ELR (cell line): ENCODE results near the gene CHCHD3.

Experiments used
- DNase-seq: peaks from one replicate; pipeline ENCODE4 v3.0.0-alpha.2; 2015; ENCODE audit warnings: low read depth

Gene CHCHD3

DNA sequence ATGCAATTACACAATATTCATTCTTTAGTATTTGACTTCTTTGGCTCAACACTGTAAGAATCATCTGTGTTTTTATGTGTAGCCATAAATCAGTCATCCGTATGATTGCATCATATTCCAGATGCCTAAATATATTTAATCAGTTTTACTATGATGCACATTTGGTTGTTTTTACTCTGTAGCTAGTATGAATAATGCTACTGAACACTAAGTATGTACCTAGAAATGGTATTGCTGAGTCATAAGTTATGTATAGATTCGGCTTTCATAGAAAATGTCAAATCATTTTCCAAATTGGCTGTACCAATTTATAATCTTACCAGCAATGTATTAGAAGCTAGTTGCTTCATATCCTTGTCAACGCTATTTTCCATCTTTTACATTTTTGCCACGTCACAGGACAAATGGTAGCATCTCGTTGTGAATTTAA lies 308.3 kb downstream of the CHCHD3 start:
- peak; percentile 49 for DNase-seq

DNA sequence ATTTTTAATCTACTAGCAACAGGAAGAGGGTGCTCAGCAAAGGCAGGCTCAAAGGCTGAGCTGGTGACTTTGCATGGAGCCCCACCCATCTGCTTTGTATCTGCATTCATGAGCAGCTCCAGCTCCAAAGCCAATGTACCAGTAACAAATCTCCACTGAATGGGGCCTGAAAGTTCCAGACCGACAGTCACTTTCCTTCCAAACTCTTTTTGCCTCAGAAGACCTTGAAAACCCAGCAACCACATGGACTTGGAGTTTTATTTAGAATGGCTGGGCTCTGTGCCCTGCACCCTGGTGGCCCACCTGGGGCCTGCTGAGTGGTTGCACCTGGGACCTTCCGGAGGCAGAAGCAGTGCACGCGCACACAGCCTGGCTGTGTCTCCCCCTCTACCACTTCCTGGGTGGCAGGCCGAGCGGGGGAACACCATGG lies 310.6 kb downstream of the CHCHD3 start:
- no peak for DNase-seq

DNA sequence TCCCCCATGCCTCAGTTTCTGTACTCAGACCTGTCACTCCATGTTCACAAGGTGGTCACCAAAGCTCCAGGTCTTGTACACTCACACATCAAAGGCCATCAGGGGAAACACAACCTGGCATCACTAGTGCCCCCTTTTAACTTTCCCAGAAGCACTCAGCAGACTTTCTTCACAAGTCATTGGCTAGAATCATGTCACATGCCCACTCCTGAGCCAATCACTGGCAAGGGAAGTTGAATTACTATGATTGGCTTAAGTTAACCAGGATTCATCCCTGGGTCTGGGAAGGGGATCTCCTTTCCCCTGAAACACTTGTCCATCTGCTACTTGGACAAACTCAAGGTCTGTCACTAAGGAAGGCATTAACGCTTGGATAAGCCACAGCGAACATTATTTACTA lies 311.8 kb downstream of the CHCHD3 start:
- DNase-seq, result no peak

DNA sequence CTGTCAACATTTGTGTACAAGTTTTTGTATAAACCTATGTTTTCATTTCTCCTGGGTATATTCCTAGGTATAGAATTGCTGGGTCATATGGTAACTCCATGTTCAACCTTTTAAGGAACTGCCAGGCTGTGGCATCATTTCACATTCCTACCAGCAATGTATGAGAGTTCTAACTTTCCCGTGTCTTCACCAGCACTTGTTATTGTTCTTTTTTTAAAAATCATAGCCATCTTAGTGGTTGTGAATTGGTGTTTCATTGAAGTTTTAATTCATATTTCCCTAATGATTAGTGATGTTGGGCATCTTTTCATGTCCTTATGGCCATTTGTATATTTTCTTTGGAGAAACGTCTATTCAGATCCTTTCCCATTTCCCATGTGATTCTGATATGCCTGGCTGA lies 312.6 kb downstream of the CHCHD3 start:
- no peak for DNase-seq

DNA sequence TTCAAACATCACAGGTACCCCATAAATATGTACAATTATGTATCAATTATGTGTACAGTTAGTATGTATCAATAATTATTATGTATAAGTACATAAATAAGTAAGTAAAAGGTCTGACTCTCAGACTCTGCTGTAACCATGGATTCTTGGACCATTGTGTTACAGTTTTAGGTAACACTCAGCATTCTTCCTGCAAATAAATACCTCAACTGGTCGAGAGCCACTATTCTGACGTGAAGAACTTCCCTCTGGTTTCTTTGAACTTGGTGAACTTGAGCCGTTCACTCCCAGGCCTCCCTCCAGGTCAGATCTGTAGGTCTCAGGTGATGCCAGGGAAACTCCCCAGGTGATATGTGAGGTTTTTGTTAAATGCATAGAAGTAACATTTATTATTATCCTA lies 313.8 kb downstream of the CHCHD3 start:
- no peak for DNase-seq

DNA sequence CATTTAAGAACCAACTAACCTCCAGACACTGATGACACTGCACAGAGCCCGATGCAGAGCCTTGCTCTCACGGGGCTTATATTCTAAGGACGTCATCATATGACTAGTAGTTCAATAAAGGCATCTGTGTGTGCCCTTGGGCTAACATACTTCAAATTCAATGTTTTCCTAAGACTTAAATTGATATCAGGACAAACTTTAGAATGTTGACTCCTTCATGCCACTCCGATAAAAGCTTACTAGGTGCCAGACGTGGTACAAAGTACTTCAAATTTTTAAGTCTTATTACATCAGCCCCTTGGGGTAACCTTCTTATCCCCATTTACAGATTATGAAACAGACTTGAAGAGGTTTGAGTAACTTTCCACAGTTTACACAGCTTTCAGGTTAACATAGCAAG lies 314.5 kb downstream of the CHCHD3 start:
- no peak for DNase-seq

DNA sequence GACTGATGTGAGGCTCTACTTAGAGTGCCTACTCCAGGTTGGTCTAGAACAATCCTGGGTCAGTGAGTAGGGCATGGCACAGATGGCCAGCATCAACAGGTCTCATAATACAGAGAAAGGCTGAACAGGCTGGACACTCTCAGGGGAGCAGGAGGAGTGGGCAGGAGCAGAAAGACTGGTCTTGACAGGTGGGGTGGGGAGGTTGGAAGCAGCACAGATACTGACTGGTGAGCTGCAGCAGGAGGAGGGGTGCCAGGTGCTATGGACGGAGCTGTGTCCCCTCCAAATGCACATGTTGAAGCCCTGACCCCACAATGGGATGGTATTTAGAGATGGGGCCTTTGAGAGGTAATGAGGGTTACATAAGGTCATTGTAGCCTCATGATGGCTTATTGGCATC lies 315.2 kb downstream of the CHCHD3 start:
- DNase-seq, result no peak

DNA sequence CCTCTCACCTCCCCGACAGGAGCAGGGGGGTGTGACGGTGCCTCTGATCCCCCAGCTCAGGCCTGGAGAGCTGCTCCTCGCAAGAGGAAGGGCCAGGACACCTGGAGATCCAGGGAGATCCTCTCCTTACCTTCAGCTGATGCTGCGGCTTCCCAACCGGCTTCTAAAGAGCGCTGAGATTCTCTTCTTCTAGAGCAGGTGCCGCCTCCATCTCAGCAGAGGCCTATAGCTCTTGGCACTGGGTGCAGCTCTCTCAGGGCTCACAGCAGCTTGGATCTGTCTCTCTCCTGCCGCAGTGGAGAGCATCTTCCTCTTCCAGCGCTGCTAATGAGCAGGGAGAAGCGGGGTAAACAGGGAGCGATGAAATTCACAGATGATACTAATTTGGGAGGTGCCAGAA lies 316.0 kb downstream of the CHCHD3 start:
- DNase-seq, result no peak

DNA sequence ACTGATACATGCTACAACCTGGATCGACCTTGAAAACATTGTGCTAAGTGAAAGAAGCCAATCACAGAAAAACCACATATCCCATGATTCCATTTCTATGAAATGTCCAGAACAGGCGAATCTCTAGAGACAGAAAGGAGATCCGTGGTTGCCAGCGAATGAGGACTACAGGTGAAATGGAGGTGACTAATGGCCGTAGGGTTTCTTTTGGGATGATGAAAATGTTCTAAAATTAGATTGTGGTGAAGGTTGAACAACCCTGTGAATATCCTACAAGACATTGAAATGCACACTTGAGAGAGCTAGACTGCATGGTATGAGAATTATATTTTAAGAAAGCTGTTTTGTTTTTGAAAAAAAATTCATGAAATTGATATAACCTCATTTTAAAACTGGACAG lies 317.1 kb downstream of the CHCHD3 start:
- no peak for DNase-seq

DNA sequence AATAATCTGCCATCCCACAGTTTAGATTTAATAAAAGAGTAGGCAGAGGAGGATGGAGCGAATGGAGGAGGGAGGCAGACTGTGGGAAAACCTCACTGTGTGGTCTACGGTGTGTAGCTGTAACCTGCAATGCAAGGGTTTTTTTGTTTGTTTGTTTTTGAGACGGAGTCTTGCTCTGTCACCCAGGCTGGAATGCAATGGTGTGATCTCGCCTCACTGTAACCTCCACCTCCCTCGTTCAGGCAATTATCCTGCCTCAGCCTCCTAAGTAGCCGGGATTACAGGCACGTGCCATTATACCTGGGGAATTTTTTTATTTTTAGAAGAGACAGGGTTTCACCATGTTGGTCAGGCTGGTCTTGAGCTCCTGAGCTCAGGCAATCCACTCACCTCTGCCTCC lies 321.0 kb downstream of the CHCHD3 start:
- DNase-seq, result no peak

DNA sequence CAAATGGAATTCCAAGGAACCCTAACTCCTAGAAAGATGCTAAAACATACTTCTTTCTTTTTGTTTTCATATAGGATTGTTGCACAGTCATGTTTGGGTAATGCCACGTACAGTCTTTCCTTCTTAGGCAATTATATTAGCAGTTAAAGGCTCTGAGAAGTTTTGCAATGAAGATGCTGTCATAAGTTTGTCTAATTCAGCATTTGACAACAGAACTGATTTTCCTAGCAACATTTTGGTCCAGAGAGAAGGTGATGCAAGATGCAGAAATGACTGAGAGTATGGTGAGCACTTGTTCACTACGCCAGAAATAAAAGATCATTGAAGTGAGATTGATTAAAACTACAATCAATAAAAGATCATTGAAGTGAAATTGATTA lies 321.7 kb downstream of the CHCHD3 start:
- no peak for DNase-seq

DNA sequence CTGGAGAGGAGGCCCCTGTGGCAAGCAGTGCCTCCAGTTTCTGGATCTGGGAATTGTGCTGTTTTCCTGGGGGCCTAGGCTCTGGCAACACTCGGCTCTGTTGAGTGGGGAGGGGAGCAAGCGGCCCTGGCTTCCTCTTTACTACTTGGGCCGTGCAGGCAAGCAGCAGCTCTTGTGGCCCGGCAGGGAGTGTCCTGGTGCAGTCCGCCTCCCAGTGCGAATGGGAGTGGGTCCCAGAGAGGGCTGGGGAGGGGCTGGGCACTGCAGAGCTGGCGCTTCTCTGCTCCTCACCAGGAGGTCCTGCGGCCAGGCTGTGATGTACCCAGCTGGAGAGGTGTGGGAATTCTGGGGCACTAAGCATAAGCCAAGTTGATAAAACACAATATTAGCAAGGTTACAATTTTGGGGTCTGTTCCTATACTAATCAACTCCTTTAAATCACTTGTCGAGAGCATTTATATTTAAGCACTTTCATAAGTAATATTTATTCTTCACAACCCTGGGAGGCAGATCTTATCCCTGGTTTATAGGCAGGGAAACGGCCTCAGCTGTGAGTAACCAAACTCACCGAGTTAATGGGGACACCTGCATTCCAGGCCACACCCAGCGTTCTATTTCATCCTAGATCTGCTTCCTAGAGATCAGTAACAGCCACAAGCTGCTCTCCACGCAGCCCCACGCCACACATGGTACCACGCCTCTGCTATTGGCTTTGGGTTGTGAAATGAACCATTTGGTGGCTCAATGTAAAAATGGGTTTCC lies 322.2 kb downstream of the CHCHD3 start:
- DNase-seq, result no peak

DNA sequence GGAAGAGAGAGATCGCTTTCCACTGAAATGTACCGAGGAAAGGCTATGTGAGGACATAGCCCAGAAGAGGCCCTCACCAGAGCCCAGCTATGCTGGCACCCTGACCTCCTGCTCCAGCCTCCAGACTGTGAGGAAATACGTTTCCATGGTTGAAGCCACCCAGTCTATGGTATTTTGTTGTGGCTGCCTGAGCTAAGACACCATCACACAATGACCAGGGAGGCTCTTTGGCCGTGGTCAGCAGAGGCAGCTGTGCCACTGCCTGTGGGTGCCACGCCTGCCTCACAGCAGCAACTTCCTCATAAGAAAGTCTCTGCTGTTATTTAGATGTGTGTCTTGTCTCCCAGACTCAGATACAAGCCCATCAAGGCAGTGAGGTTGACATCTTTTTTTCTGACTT lies 322.9 kb downstream of the CHCHD3 start:
- no peak for DNase-seq

DNA sequence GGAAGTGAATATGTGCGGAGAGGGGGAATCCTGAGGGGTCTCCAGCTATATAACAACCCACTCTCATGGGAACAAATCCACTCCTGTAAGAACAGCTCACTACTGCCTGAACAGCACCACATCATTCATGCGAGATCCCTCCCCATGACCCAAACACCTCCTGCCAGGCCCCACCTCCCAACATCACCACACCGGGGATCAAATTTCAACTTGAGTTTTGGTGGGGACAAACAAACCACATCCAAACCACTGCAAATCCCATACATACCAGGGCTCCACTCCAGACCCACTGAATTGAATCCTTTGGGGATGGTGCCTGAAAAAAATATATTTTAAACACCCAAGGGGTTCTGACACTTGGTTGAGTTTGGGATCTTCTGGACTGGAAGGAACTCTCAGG lies 324.1 kb downstream of the CHCHD3 start:
- DNase-seq, result no peak

DNA sequence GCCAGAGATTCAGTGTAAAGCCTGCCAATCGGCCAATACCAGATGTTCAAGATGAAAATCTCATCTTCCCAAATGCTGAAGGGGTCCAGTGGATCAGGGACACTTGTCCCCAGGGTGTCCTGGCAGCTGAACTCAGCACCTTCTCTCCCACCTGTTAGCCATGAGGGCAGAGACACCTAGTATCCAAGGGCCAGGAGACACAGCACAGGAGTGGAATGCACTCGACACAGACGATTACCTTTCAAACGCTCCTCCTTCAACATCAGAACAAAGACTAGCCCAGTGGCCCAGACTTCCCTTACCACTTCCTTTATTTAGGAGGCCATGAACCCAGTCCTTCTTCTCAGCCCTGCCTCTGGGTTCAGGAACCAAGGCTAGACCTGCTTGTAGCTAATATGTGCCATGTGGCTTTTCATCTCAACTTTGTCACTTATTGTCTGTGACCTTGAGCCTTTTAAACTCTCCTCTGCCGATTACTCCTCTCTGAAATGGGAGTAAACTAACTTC lies 325.4 kb downstream of the CHCHD3 start:
- no peak for DNase-seq

DNA sequence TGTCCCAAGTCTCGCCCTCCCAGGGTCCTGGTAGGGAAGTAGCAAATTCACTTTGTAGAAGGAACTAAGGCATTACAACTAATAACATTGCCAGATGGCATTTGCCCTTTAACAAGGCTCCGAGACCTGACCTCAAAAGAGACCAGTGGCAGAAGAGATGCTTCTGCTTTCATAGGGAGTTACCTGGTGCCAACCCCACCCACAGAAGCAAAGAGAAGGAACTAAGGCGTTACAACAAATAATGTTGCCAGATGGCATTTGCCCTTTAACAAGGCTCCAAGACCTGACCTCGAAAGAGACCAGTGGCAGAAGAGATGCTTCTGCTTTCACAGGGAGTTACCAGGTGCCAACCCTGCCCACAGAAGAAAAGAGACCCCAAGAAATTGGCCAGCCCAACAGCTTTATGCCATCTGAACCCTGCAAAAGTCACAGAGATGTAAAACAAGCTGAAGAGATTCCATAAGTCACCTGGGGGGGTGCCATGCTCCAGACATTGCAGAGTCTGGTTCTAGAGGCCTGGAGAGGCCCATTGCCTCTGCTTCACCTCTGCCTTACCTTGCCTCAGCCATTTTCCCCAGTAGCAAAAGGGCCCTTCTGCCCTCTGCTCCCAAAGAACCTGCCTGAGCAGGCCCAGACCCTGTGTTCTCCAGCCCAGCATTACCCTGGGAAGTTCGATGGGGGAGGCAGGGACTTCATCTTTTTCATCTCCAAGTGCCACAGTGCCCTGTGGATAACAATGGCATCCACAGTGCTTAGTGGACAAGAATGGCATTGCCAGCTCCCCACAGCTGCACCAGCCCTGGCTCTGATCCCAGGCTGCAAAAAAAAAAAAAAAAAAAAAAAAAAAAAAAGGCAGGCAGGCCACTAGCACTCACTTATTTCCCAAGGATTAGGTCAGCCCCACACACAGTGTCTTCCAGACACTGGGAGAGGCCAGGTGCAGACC lies 326.1 kb downstream of the CHCHD3 start:
- no peak for DNase-seq

DNA sequence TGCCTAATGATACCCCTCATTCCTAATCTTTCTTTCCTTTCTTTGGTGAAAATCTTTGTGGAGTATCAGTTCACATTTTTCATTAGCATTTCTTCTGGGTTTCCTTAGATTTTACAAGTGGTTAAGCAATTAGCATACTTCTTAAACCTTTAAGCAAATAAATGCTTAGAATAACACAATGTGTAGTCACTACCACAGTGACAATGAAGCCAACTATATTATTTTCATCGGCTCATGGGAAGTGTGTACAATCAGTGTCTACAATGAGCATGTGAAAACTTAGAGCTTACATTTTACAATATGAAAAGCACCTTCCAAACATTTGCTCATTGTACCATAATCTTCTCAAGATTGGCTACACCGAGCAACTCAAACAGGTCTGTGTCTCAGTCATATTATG lies 329.5 kb downstream of the CHCHD3 start:
- no peak for DNase-seq

DNA sequence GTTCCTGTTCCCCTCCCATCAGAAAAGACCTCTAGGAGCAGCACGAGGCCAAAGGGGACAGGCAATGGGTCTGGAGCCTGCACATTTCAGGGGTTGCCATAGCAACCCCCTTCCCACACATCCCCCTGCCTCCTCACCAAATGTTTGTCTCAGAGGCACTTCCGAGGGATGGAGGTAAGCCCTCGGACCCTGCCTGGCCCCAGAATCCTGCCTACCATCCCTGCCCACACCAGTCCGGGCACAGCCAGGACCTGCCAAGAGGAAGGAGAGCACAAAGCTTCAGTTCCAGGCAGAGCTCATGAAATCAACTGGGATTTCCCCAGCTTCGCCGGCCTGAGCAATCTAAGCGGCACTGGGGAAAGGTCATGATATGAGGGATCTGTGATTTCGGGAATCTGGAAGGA lies 330.6 kb downstream of the CHCHD3 start:
- DNase-seq, result no peak

DNA sequence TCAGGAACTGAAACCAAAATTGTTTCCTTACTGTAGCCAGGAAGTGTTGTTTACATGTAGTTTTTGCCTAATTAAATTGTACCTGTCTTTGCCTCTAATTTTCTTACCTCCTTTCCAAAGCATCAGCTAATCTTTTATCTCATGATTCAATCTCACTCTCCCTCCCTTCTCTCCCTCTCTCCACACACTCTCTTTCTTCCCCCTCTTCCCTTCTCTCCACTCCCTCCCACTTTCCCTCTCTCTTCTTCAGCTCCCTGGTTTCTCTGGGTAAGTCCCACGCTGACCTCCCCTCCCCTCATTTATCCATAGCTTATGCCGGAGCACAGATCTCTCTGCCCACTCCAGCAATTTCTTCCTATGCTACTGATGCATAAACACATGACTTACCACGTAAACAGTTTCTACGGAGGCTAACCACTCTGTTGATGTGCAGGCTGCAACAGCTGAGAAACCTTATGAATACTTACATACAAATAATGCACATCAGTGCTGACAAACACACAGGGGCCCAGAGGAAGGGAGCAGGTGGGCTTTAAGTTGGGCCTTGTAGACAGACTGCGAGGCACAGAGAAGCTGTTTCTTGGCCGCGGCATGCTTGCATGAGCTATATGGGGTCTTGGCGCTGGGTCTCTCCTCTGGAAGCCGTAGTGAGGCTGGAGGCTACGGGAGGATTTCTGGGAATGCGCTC lies 331.2 kb downstream of the CHCHD3 start:
- DNase-seq, result no peak

DNA sequence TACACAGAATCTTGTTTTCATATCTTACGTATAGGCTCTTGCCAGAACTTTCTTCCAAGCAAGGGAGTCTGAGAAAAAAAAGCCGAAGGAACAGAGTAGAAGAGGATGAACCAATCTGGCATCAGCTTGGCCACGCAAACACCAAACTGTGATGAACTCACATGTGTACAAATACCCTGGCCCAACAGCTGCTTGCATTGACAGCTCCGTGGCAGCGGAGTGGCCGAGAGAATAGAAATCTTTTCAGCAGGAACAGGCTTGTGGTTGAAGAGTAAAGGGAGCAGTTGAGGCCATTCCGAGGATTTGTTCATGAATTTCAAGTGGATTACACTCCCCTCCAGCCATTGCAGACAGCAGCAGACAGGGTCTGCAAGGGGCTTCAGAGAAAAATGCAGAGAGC lies 331.8 kb downstream of the CHCHD3 start:
- DNase-seq, result no peak

DNA sequence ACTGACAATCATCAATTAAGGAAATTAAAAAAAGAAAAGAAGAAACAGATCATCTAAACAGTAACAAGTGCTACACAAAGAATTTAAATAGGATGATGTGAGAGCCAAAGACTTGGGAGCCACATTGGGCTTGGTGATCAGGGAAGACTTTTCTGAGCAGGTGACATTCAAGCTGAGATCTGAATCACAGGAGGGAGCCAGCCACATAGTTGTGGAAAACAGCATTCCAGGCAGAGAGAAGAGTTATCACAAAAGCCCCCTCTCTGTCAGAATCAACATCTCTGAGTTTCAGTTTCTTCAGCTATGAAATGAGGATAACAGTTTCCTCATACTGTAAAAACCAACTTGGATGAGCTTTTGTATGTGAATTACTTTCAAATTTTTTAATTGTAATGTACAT lies 336.4 kb downstream of the CHCHD3 start:
- no peak for DNase-seq

DNA sequence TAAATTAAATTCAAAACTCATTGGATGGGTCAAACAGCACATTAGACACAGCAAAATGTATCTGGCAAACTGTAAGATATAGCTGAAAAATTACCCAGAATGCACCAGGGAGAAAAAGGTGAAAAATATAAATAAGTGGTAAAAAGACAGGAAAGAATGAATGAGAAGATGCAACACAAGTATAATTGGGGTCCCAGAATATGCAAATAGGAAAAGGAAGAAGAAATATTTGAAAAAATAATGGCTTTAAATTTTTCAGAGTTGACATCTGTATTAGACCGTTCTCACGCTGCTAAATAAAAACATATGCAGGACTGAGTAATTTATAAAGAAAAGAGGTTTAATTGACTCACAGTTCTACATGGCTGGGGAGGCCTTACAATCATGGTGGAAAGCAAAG lies 337.9 kb downstream of the CHCHD3 start:
- no peak for DNase-seq

DNA sequence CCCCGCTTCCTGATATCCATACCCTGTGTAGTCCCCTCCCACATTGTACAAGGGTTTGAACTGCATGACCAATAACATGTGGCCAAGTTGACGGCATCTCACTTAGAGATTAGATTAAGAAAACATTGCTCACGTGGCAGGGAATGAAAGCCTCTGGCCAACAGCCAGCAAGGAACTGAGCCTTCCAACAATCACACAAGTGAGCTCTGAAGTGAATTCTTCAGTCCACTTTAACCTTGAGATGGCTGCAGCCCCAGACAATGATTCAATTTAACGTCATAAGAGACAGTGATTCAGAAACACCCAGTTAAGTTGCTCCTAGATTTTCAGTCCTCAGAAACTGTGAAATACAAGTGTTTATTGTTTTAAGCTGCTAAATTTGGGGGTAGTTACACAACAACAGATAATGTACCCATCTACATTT lies 339.7 kb downstream of the CHCHD3 start:
- DNase-seq, result peak; percentile 70
